H1 (cell line): Measurements from ENCODE around the gene RAB36. TPM values are rescaled to one million over a fixed set of nuclear protein-coding genes. Genes with fewer than 3 reads are reported as not detected.

Source experiments
- CTCF ChIA-PET: fragments of 300-600 bp; sonication (Branson Sonifier 250); formaldehyde crosslinking; loops from one replicate; lab custom pipeline; 2021; ENCODE audit not compliant: partially characterized antibody; lab: Charles Lee
- POLR2A ChIA-PET: fragments of 300-600 bp; sonication (Branson Sonifier 250); formaldehyde crosslinking; loops from one replicate; lab custom pipeline; 2021; ENCODE audit warnings: inconsistent platforms; ENCODE audit not compliant: partially characterized antibody; lab: Charles Lee
- DNase-seq, 2 experiments: peaks; one replicate each; pipeline versions ENCODE4 v3.0.0 to v3.0.0-alpha.2; 2010 to 2022; ENCODE audit warnings: low spot score in 2 of 2, low read depth in 1 of 2, mixed read lengths in 1 of 2
- FAIRE-seq: peaks from 2 replicates; lab custom pipeline; 2011; peaks lifted over from hg19 to GRCh38; lab: Jason Lieb, UNC
- H2AFZ ChIP-seq: 2 replicates; pipeline ENCODE4 v1.8.1; 2012; ENCODE audit warnings: low read length, inconsistent platforms
- H2AK5ac ChIP-seq: 2 replicates; pipeline ENCODE4 v1.6.1; 2013; ENCODE audit warnings: low read depth, low read length
- H2BK120ac ChIP-seq: replicated peaks from 2 replicates; pipeline ENCODE3; 2013; ENCODE audit warnings: low read depth, low read length, inconsistent platforms
- H2BK12ac ChIP-seq: 2 replicates; pipeline ENCODE4 v1.6.1; 2013; ENCODE audit warnings: low read depth, low read length
- H2BK15ac ChIP-seq: 2 replicates; pipeline ENCODE4 v1.6.1; 2013; ENCODE audit warnings: low read length
- H2BK20ac ChIP-seq: 2 replicates; pipeline ENCODE4 v1.6.1; 2013; ENCODE audit warnings: low read length
- H2BK5ac ChIP-seq: 2 replicates; pipeline ENCODE4 v1.6.1; 2013; ENCODE audit warnings: low read depth, low read length
- H3K14ac ChIP-seq: 2 replicates; pipeline ENCODE4 v1.6.1; 2013; ENCODE audit warnings: inconsistent platforms; ENCODE audit not compliant: insufficient read length
- H3K18ac ChIP-seq: 2 replicates; pipeline ENCODE4 v1.6.1; 2013; ENCODE audit warnings: low read length; ENCODE audit errors: extremely low read depth
- H3K23ac ChIP-seq: 2 replicates; pipeline ENCODE4 v1.6.1; 2013; ENCODE audit warnings: inconsistent platforms; ENCODE audit not compliant: insufficient read length
- H3K23me2 ChIP-seq: 2 replicates; pipeline ENCODE4 v1.6.1; 2013; ENCODE audit warnings: low read depth, low read length
- H3K27ac ChIP-seq: 2 replicates; pipeline ENCODE4 v1.6.1; 2011; ENCODE audit warnings: low read depth, low read length, inconsistent platforms
- H3K27me3 ChIP-seq, 4 experiments: replicated peaks in 1 of 4; 1 replicate in 1 of 4; 2 replicates in 3 of 4; pipeline versions ENCODE4 v1.6.1 to v1.8.1; 2011 to 2013; ENCODE audit warnings: low read length in 3 of 4, mild to moderate bottlenecking in 3 of 4, inconsistent platforms in 2 of 4, mixed read lengths in 2 of 4, moderate library complexity in 1 of 4; ENCODE audit not compliant: control insufficient read depth in 3 of 4, insufficient read depth in 3 of 4; ENCODE audit errors: extremely low read depth in 1 of 4
- H3K36me3 ChIP-seq, 4 experiments: 2 replicates each; pipeline versions ENCODE4 v1.6.1 to v1.8.1; 2011 to 2013; ENCODE audit warnings: mild to moderate bottlenecking in 4 of 4, low read length in 3 of 4, moderate library complexity in 2 of 4, control low read depth in 1 of 4, inconsistent platforms in 1 of 4; ENCODE audit not compliant: insufficient read depth in 4 of 4, control insufficient read depth in 2 of 4
- H3K4ac ChIP-seq: replicated peaks from 2 replicates; pipeline ENCODE3; 2013; ENCODE audit warnings: low read length, low read depth, mixed read lengths, inconsistent platforms; ENCODE audit not compliant: insufficient read length
- H3K4me1 ChIP-seq, 4 experiments: replicated peaks in 1 of 4; 1 replicate in 1 of 4; 2 replicates in 3 of 4; pipeline versions ENCODE4 v1.6.1 to v1.8.1; 2011 to 2013; ENCODE audit warnings: low read length in 3 of 4, inconsistent platforms in 2 of 4, mixed read lengths in 1 of 4; ENCODE audit not compliant: insufficient read depth in 4 of 4, control insufficient read depth in 3 of 4
- H3K4me2 ChIP-seq, 2 experiments: 2 replicates each; pipeline versions ENCODE4 v1.6.1 to v1.8.1; 2011 to 2013; ENCODE audit warnings: low read depth in 2 of 2, low read length in 2 of 2, control low read depth in 1 of 2, inconsistent platforms in 1 of 2, mild to moderate bottlenecking in 1 of 2; ENCODE audit not compliant: insufficient read depth in 1 of 2
- H3K4me3 ChIP-seq, 4 experiments: fragments of 200-600, 300-600 bp in 1 of 4; sonication (generic), shearing (Covaris generic), sonication (Bioruptor Twin) in 1 of 4; 2 replicates each; pipeline versions ENCODE4 v1.5.1 to v1.8.1; 2011 to 2016; ENCODE audit warnings: low read length in 4 of 4, low read depth in 3 of 4, control low read depth in 2 of 4, inconsistent platforms in 2 of 4, mild to moderate bottlenecking in 2 of 4, mixed read lengths in 1 of 4, moderate library complexity in 1 of 4; ENCODE audit not compliant: insufficient read depth in 2 of 4; ENCODE audit errors: extremely low read depth in 1 of 4
- H3K56ac ChIP-seq: replicated peaks from 2 replicates; pipeline ENCODE3; 2013; ENCODE audit warnings: low read depth, mild to moderate bottlenecking, mixed read lengths, low read length, inconsistent platforms; ENCODE audit not compliant: insufficient read length
- H3K79me1 ChIP-seq: 2 replicates; pipeline ENCODE4 v1.6.1; 2013; ENCODE audit warnings: low read depth, low read length, control low read depth
- H3K79me2 ChIP-seq, 2 experiments: 2 replicates each; pipeline versions ENCODE4 v1.6.1 to v1.8.1; 2012 to 2013; ENCODE audit warnings: low read length in 2 of 2, mild to moderate bottlenecking in 2 of 2, inconsistent platforms in 1 of 2; ENCODE audit not compliant: insufficient read depth in 2 of 2, control insufficient read depth in 1 of 2
- H3K9ac ChIP-seq, 4 experiments: replicated peaks in 1 of 4; 1 replicate in 1 of 4; 2 replicates in 3 of 4; pipeline versions ENCODE4 v1.6.1 to v1.8.1; 2011 to 2013; ENCODE audit warnings: low read depth in 3 of 4, low read length in 3 of 4, control low read depth in 2 of 4, mild to moderate bottlenecking in 2 of 4, moderate library complexity in 2 of 4, inconsistent platforms in 1 of 4; ENCODE audit errors: extremely low read depth in 1 of 4
- H3K9me3 ChIP-seq, 2 experiments: 2 replicates each; pipeline versions ENCODE4 v1.6.1 to v1.8.1; 2012 to 2013; ENCODE audit warnings: mild to moderate bottlenecking in 2 of 2, moderate library complexity in 2 of 2, control low read depth in 1 of 2, inconsistent platforms in 1 of 2, low read depth in 1 of 2, low read length in 1 of 2, mixed read lengths in 1 of 2; ENCODE audit not compliant: insufficient read depth in 2 of 2
- H4K20me1 ChIP-seq, 2 experiments: replicated peaks in 1 of 2; 2 replicates each; pipeline versions ENCODE3 to v1.8.1; 2011 to 2013; ENCODE audit warnings: inconsistent platforms in 2 of 2, low read length in 2 of 2, mild to moderate bottlenecking in 1 of 2; ENCODE audit not compliant: insufficient read depth in 2 of 2, control insufficient read depth in 1 of 2
- H4K5ac ChIP-seq: 2 replicates; pipeline ENCODE4 v1.6.1; 2013; ENCODE audit warnings: low read length, low read depth, mixed read lengths, inconsistent platforms; ENCODE audit not compliant: insufficient read length
- H4K8ac ChIP-seq: 2 replicates; pipeline ENCODE4 v1.8.0; 2013; ENCODE audit warnings: mild to moderate bottlenecking, moderate library complexity, low read length, inconsistent platforms; ENCODE audit not compliant: insufficient read depth; ENCODE audit errors: extremely low read depth
- H4K91ac ChIP-seq: replicated peaks from 2 replicates; pipeline ENCODE3; 2013; ENCODE audit warnings: low read length, mixed read lengths, inconsistent platforms; ENCODE audit not compliant: insufficient read length
- E2F6 ChIP-seq: IDR thresholded peaks from 2 replicates; pipeline ENCODE4 v1.6.1; 2012; ENCODE audit warnings: inconsistent platforms
- WGBS, 2 experiments: shearing (Covaris generic) in 1 of 2; methylation state at CpG; one replicate each; pipeline versions ENCODE4 v1.1.6 to v1.1.7; 2013 to 2015; ENCODE audit warnings: low lambda C conversion rate in 2 of 2, mixed read lengths in 2 of 2, inconsistent platforms in 1 of 2, low coverage in 1 of 2, missing lambda C conversion rate in 1 of 2; ENCODE audit not compliant: insufficient replicate concordance in 2 of 2, insufficient coverage in 1 of 2, insufficient read length in 1 of 2; ENCODE audit errors: extremely low coverage in 1 of 2, missing lambda C conversion rate in 1 of 2; 5-methylcytosine and 5-hydroxymethylcytosine counted together
- polyA plus RNA-seq, 7 experiments: library from polyadenylated mRNA; depleted of rRNA in 3 of 7; stranded (reverse) in 5 of 7; unstranded in 2 of 7; fragments of >200 nt in 5 of 7; fragments of 200-250 nt in 2 of 7; gene quantifications; 1 replicate in 5 of 7; 2 replicates in 1 of 7; 4 replicates in 1 of 7; pipeline versions ENCODE4 v1.2.1 to v1.2.3, GENCODE V29; 2011 to 2013; ENCODE audit warnings: missing spikeins in 2 of 7, mixed read lengths in 2 of 7
- total RNA-seq: library from RNA; stranded (reverse); fragmentation: NEBNext Ultra II Directional; extraction: Animal tissue kit (Norgen Biotek cat#: 25700); gene quantifications from 2 replicates; pipeline ENCODE4 v1.2.1, GENCODE V29; 2021

RAB36 gene
- total and polyA plus RNA-seq, 2 of the 8 experiments (the other 6 are each of a cell fraction or from before 2014, with no cell fraction given): 1.0 to 1.5 TPM

DNA sequence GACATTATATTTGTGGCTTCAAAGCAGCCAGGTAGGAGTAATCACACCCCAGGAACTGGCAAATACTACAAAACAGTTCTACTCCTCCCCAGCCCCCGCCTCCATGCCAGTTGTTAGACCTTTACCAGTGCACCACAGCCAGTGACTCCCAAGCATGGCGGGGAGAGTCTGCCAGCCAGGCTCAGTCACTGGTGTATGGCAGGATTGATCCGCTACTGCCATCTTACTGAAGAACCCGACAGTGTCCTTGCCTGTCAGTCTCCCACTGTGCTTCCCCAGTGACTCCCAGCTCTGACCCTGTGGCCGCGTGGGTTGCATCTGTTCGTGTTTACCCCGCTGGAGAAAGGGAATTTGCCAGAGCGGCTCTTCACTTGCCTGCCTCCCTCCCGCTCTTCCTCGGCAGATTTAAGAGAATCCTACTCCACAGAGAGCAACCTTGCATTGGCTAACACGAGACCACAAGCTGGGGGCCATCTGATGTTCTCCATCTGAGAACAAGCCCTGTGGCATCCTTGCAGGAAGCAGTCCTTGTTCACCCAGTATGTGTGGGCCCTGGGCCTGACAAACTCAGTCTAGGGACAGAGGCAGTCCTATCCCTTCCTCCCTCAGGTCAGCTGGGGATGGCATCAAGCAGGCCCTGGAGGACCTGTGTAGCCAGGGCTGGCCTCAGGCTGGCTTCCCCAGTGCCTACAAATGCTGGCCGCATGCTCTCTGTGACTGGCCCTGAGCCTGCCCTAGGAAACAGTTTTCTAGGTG, 41.9 kb upstream of the RAB36 start:
- H2AFZ ChIP-seq: no peak overlapping the region
- H4K5ac ChIP-seq: no peak overlapping the region
- no peak overlapping the region for H2BK5ac ChIP-seq
- H2BK15ac ChIP-seq: no peak overlapping the region
- no peak overlapping the region for H4K91ac ChIP-seq
- 89% methylated on average over 12 of the region's 13 CpGs; no CpG with 5 or more reads in 1 of the 2 experiments for WGBS, 2 experiments
- no peaks in the 10 kb centered on the region; a peak in 3 of 7 replicates for H3K27me3 ChIP-seq
- no peak overlapping the region for H4K8ac ChIP-seq
- no peak overlapping the region for H3K18ac ChIP-seq
- H3K36me3 ChIP-seq: no peaks in the 10 kb centered on the region
- H3K4ac ChIP-seq: no peak overlapping the region
- no peaks in the 10 kb centered on the region for H3K9me3 ChIP-seq
- no peak overlapping the region for H2AK5ac ChIP-seq
- H2BK12ac ChIP-seq: no peak overlapping the region
- H3K23me2 ChIP-seq: no peaks in the 10 kb centered on the region
- H3K23ac ChIP-seq: no peak overlapping the region
- no peaks in the 10 kb centered on the region for H3K4me1 ChIP-seq
- H3K4me3 ChIP-seq: no peak overlapping the region
- H2BK20ac ChIP-seq: no peak overlapping the region
- DNase-seq (no peak), FAIRE-seq (no peak)
- H3K14ac ChIP-seq: no peak overlapping the region
- H3K56ac ChIP-seq: no peak overlapping the region
- ChIA-PET POLR2A (no interaction called here), CTCF (interaction anchor here (0.6 to 1.7 kb wide), 8 partner anchors 10 to 179 kb away, joined by 3 to 5 read pairs (median 3); no protein-coding TSS in a partner anchor)
- no peak overlapping the region for H3K9ac ChIP-seq
- no peaks in the 10 kb centered on the region for H3K79me1 ChIP-seq
- no peak overlapping the region for H3K27ac ChIP-seq
- H3K4me2 ChIP-seq: no peak overlapping the region
- H2BK120ac ChIP-seq: no peak overlapping the region
- H3K79me2 ChIP-seq: no peaks in the 10 kb centered on the region
- peaks cover 0 to 10% of the 10 kb centered on the region in 2 experiments for H4K20me1 ChIP-seq
- no peak for TF ChIP-seq E2F6
